GM19372 (cell line): ENCODE data around the gene UBXN1.

Experiments
- ATAC-seq: cut with Tn5 transposase; IDR thresholded peaks from one replicate; pipeline ENCODE4 v1.9.1; 2021; ENCODE audit warnings: mild to moderate bottlenecking, low read depth, moderate library complexity; ENCODE audit not compliant: unreplicated experiment

The UBXN1 gene, protein sequence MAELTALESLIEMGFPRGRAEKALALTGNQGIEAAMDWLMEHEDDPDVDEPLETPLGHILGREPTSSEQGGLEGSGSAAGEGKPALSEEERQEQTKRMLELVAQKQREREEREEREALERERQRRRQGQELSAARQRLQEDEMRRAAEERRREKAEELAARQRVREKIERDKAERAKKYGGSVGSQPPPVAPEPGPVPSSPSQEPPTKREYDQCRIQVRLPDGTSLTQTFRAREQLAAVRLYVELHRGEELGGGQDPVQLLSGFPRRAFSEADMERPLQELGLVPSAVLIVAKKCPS

DNA sequence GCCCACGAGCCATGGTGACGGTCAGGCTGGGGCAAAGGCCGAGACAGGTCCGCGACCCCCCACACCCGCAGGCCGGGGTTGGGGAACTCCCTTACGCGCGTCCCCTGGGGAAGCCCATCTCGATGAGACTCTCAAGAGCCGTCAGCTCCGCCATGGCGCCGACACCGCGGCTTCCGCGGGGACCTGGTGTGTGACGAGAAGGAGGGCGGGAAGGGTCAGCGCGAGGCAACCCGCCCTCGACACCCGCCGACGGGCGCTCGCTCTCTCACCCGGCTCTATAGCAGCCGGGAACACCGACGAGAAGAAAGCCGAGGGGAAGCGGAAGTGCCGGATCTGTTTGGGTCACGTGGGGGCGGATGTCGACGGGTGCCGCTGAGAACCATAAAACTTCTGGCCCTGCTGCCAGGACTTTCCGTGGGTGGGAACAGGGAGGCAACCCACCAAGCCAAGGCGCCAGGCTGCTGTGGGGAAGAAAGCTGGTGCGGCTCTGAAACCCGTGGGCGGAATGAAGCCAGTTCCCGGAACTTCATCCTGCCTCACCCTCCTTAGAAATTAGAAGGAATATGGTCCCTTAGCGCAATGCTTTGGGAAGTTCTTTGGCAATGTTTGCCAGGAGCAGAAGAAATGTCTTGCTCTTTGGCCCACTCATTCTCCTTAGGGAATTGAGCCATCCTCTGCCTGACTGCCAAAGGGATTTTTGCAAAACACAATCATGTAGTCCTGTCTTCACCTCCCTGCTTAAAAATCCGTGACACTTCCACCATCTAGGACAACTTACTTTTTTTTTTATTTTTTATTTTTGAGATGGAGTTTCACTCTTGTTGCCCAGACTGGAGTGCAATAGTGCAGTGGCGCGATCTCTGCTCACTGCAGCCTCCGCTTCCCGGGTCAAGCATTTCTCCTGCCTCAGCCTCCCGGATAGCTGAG is at the start of gene UBXN1:
Gene UBXN1 (minus strand): TSS at position 304 of the 927 bp plus-strand sequence. CDS start 150 bp downstream, at position 154.
- no peak for ATAC-seq

- peak; percentile 4 for ATAC-seq
These were observed 49.5 kb upstream of the UBXN1 start, which contains the start of gene TTC9C for GRCh38 chr11:62728171-62728988. TTC9C (plus strand) TSS chr11:62728486; CDS start chr11:62728849, 363 bp downstream.

DNA sequence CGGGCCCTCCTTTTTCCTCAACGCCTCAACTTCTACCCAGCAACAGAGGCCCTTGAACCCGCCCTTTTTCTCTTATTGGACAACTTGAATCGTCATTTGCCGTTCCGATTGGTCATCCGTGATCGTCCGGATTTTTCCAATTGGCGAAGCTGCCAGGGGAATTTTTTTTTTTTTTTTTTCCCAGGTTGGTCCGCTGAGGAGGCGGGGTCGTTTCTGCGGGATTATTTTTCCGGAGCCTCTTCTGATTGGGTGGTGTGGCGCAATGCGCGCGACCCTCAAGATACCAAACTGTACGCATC is 48.9 kb upstream of the UBXN1 start:
- peak; percentile 46 for ATAC-seq

- ATAC-seq: peak; percentile 64
These were observed 48.4 kb upstream of the UBXN1 start, which contains the start of gene HNRNPUL2 for GRCh38 chr11:62727165-62727871. HNRNPUL2 (minus strand) TSS chr11:62727457; CDS start chr11:62727156, 301 bp downstream.

DNA sequence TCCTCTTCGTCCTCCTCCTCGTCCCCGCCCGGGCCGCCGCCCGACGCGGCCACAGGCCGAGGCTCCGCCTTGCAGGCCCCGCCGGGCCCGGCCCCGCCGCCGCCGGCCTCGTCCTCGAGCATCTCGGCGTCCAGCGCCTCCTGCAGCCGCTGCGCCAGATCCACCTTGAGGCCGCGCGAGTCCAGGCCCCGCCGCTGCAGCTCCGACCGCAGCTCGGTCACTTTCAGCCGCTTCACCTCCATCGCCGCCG is 48.0 kb upstream of the UBXN1 start:
- no peak for ATAC-seq

DNA sequence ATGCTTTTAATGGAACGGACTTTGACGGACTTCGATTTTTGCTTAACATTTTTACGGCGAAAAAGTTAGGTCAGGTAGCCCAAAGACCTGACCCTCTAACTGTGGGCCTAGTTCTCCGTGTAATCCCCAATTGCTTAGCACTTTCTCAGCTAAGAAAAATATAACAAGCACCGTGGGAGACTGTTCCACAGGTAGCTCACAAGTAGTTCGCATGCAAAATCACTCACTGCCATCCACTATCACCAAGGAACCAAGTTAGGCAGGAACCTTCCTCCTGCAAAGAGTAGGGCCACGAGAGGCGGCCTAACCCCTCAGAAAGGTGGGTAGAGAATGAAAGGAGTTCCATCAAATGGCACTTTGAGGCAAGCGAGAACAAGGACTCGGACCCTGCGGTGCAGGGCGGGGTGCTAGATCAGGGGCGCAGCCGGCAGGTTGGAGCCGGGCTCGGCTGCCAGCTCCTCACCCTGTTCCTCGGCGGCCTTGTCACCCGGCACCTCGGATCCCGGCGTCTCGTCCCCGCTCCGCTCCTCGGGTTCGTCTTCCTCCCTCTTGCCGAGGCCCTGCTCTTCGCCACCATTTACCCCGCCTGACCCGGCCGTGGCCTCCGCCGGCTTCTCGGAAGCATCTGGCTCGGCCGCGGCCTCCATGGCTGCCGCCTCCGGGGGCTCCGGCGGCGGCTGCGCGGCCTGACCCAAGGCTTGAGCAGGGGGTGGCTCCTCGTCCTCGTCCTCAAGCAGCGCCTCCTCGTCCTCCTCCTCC is 47.5 kb upstream of the UBXN1 start:
- ATAC-seq: peak; percentile 2

DNA sequence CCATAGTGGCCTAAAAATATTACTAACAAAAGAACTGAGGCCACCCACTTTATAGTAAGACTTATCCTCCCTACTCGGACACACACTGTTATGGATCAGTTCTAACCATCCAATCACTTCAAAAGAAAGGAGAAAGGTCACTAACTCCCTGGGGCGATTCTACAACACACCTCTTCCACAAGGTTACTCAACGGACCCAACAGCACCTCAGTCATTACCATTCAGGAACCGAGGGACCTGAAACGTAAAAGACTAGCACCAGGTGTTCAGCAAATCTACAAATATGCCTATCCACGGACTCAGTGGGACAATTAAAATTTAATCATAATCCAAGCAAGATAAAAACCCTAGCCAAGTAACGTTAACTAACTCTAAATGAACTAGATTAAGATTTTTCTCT is 46.8 kb upstream of the UBXN1 start:
- ATAC-seq: no peak

DNA sequence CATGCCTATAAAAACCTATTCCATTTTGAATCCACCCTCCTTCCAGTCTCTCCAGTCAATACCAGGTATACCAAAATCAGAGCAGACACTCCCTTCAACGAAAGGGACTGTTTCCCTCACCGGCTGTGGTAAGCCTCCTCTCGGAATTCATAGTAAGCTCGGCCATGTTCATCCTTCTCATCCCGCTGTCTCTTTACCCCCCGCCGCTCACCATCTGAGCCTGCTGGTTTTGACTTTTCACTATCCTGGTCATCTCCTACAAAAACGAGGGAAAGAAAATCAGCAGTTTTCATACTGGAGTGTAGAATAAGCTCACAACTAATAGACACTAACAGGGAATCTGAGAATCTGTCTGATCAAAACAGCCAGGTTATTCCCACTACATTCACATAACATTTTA is 45.3 kb upstream of the UBXN1 start:
- no peak for ATAC-seq

DNA sequence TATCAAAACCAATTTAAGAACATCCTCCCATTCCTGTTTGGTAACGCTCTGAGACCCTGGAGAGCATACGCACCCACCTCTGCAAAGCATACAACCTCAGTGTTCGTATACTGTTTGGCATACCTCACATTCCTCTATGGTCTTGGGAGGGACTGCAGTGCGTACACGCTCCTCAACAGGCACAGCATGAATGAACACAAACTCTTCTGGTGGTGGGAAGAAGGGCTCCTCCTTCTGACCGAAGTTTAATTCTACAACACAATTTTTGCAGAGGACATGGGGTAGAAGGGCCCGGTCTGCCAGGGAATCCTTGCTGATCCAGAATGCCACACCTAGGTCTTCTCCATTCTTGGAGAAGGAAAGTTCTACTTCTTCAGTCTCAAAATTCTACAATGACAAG is 43.1 kb upstream of the UBXN1 start:
- ATAC-seq: no peak

- ATAC-seq: no peak
These were observed 40.6 kb upstream of the UBXN1 start for GRCh38 chr11:62719302-62719978.

DNA sequence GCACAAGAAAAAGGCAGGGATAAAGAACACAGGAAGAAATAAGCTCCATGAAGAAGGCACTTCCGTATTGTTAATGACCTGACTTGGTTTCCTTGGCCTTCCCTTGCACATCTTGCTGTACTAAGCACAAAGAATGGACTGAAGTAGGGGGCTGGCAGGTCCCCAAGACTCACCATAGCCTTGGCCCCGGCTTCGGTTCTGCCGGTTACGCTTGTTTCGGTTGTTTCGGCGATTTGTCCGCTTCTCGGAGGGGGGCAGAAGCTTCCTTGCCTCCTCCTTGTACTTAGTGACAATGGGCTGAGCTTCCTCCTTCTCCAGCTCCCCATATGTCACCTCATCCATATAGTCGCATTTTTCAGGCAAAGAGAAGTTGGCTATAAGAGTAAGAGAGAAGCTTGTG is 37.9 kb upstream of the UBXN1 start:
- ATAC-seq: no peak

DNA sequence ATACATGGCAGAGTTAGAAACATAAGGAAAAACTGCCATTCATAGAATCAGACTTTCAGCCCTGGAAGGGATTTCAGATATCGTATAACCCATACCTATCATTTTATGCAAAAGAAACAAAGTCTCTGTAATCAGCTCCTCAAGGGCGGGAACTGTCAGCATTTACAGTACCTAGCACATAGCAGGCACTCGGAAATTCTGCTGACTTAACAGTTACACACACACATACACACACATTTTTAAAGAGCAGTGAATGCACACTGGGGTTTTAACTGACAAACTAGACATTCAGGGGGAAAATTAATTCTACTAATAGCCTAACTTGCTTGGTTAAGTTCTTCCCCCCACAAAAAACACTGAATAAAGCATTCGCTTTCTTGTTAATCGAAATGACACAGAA is 37.3 kb upstream of the UBXN1 start:
- ATAC-seq: no peak

- no peak for ATAC-seq
These were observed 36.6 kb upstream of the UBXN1 start for GRCh38 chr11:62715150-62716130.

DNA sequence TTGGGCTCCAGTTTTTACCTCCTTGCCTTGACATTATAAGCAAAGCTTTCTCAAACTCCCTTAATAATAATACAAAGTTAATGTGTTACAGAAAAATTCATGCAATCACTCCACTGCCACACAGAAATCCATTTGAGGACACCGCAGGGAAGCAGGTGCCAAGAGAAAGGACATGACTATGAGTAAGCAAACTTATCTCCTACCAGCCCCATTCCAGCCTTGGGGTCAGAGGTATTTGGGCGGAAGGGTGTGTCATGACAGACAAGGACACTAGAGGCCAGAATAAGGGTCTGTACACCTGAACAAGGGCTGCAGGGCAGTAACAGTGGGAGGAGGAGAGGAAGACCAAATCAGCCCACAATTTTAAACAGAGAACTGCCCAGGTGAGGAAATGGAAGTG is 34.5 kb upstream of the UBXN1 start:
- ATAC-seq: no peak

GRCh38 chr11:62712861-62713260 is 34.0 kb upstream of the UBXN1 start:
- ATAC-seq: no peak

GRCh38 chr11:62712276-62712812 is 33.5 kb upstream of the UBXN1 start:
- ATAC-seq: no peak

- no peak for ATAC-seq
These were observed 31.1 kb upstream of the UBXN1 start for GRCh38 chr11:62710001-62710345.
